Loucy (cell line): ENCODE measurements around the gene MBD3L2B.
A peak's percentile ranks its signal among the peaks of the same experiment; 100 is the strongest.

Experiments used
- H2AFZ ChIP-seq: fragments of 200-600 bp; sonication (generic); 2 replicates; pipeline ENCODE4 v1.6.0; 2016; ENCODE audit warnings: antibody characterized with exemption, mild to moderate bottlenecking, low read length, moderate library complexity
- H3F3A ChIP-seq: fragments of 200-600 bp; 2 replicates; pipeline ENCODE4 v1.6.0; 2016; ENCODE audit warnings: antibody characterized with exemption, low read depth, mild to moderate bottlenecking
- H3K27me3 ChIP-seq: fragments of 200-600 bp; sonication (generic); 2 replicates; pipeline ENCODE4 v1.6.1; 2014; ENCODE audit warnings: low read length, mild to moderate bottlenecking; ENCODE audit not compliant: insufficient read depth, poor library complexity, severe bottlenecking
- H3K36me3 ChIP-seq: fragments of 200-600 bp; sonication (generic); 2 replicates; pipeline ENCODE4 v1.6.1; 2016; ENCODE audit warnings: low read length; ENCODE audit not compliant: insufficient read depth
- H3K4me1 ChIP-seq: fragments of 200-600 bp; sonication (generic); 2 replicates; pipeline ENCODE4 v1.5.1; 2014; ENCODE audit warnings: low read length, mild to moderate bottlenecking; ENCODE audit not compliant: insufficient read depth, poor library complexity, severe bottlenecking
- H3K4me2 ChIP-seq: fragments of 200-600 bp; sonication (generic); 2 replicates; pipeline ENCODE4 v1.6.0; 2014; ENCODE audit warnings: antibody characterized with exemption, low read length, low read depth, mild to moderate bottlenecking; ENCODE audit not compliant: poor library complexity, severe bottlenecking
- H3K4me3 ChIP-seq: fragments of 200-600 bp; sonication (generic); 2 replicates; pipeline ENCODE4 v1.5.1; 2014; ENCODE audit warnings: low read length, mild to moderate bottlenecking, mixed read lengths; ENCODE audit not compliant: poor library complexity, severe bottlenecking
- H3K79me2 ChIP-seq: fragments of 200-600 bp; sonication (generic); 2 replicates; pipeline ENCODE4 v1.6.1; 2014; ENCODE audit warnings: low read length; ENCODE audit not compliant: insufficient read depth
- H3K9ac ChIP-seq: fragments of 200-600 bp; sonication (generic); 2 replicates; pipeline ENCODE4 v1.6.0; 2014; ENCODE audit warnings: mild to moderate bottlenecking, low read depth, low read length, moderate library complexity; ENCODE audit not compliant: poor library complexity, severe bottlenecking
- H3K9me2 ChIP-seq: fragments of 200-600 bp; sonication (generic); replicated peaks from 2 replicates; pipeline ENCODE4 v1.6.1; 2016; ENCODE audit warnings: low read depth, low read length, mixed read lengths
- H3K9me3 ChIP-seq: fragments of 200-600 bp; sonication (generic); 2 replicates; pipeline ENCODE4 v1.6.1; 2014; ENCODE audit warnings: mild to moderate bottlenecking, antibody characterized with exemption, low read length, low read depth; ENCODE audit not compliant: insufficient read depth
- H4K20me1 ChIP-seq: fragments of 200-600 bp; sonication (generic); 2 replicates; pipeline ENCODE4 v1.6.0; 2014; ENCODE audit warnings: antibody characterized with exemption, low read length, mild to moderate bottlenecking; ENCODE audit not compliant: insufficient read depth, poor library complexity, severe bottlenecking
- EZH2phosphoT487 ChIP-seq: fragments of 200-600 bp; IDR thresholded peaks from 2 replicates; pipeline ENCODE4 v1.6.1; 2018; ENCODE audit warnings: antibody characterized with exemption, mild to moderate bottlenecking, moderate library complexity, borderline replicate concordance
- TF ChIP-seq, protein P1 (sequence below): fragments of 200-600 bp; sonication (generic); conservative IDR thresholded peaks from 2 replicates; pipeline ENCODE4 v1.5.1; 2014; ENCODE audit warnings: mild to moderate bottlenecking, antibody characterized with exemption, low read length

Gene MBD3L2B

DNA sequence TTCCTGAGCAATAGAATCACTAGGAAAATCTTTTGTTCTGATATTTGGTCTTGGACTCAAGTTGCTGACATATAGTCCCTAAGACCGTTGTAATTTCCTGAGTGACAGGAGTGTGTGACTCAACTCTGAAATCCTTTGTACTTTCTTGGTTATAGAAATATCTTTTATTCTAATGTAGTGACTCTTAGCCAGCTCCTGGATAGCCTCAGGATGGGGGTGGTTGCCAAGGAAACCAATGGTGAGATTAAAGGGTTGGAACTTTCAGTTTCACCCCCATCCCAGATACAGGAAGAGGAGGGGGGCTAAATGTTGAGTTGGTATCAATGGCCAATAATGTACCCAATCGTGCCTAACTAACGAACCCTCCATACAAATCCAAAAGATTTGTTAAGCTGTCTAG is 41.8 kb downstream of the MBD3L2B start:
- Histone ChIP-seq H3K4me1 (no peaks in the 10 kb centered on the region), H2AFZ (no peak overlapping the region), H3K9me2 (no peaks in the 10 kb centered on the region), H3F3A (no peaks in the 10 kb centered on the region), H3K4me2 (no peak overlapping the region), H3K27me3 (no peaks in the 10 kb centered on the region), H3K4me3 (no peak overlapping the region), H3K9ac (no peak overlapping the region), H3K9me3 (peaks cover 20% of the 10 kb centered on the region; the same call in 1 of the 2 replicates), H3K79me2 (no peaks in the 10 kb centered on the region), H4K20me1 (no peaks in the 10 kb centered on the region), H3K36me3 (no peaks in the 10 kb centered on the region)
- no peak for TF ChIP-seq EZH2phosphoT487
- TF ChIP-seq, protein P1, sequence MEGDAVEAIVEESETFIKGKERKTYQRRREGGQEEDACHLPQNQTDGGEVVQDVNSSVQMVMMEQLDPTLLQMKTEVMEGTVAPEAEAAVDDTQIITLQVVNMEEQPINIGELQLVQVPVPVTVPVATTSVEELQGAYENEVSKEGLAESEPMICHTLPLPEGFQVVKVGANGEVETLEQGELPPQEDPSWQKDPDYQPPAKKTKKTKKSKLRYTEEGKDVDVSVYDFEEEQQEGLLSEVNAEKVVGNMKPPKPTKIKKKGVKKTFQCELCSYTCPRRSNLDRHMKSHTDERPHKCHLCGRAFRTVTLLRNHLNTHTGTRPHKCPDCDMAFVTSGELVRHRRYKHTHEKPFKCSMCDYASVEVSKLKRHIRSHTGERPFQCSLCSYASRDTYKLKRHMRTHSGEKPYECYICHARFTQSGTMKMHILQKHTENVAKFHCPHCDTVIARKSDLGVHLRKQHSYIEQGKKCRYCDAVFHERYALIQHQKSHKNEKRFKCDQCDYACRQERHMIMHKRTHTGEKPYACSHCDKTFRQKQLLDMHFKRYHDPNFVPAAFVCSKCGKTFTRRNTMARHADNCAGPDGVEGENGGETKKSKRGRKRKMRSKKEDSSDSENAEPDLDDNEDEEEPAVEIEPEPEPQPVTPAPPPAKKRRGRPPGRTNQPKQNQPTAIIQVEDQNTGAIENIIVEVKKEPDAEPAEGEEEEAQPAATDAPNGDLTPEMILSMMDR, result no peak

DNA sequence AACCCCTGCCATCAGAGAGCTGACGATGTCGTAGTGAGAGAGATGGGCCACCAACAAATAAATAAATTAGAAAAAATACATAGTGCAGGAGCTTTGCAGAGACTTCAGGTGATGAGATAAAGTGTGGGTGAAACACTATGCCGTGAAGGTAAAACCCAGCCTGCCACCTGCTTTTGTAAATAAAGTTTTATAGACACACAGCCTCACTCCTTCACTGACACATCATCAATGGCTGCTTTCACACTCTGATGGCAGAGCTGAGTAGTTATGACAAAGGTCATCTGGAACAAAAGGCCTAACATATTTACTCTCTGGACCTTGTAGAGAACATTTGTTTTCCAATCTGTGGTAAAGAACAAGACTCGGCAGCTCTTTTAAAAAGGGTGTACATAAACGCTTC is 45.0 kb downstream of the MBD3L2B start:
- no peak overlapping the region for H3K4me3 ChIP-seq
- no peaks in the 10 kb centered on the region for H3K4me1 ChIP-seq
- no peak overlapping the region for H2AFZ ChIP-seq
- peaks cover 10% of the 10 kb centered on the region; the same call in 1 of the 2 replicates for H3K9me3 ChIP-seq
- H3F3A ChIP-seq, result no peaks in the 10 kb centered on the region
- peaks cover 5% of the 10 kb centered on the region for H3K27me3 ChIP-seq
- no peak overlapping the region for H3K4me2 ChIP-seq
- H3K36me3 ChIP-seq, result no peaks in the 10 kb centered on the region
- H4K20me1 ChIP-seq, result no peaks in the 10 kb centered on the region
- H3K9me2 ChIP-seq, result no peaks in the 10 kb centered on the region
- TF ChIP-seq, protein P1, result no peak
- TF ChIP-seq EZH2phosphoT487, result no peak
- no peak overlapping the region for H3K9ac ChIP-seq
- H3K79me2 ChIP-seq, result no peaks in the 10 kb centered on the region

DNA sequence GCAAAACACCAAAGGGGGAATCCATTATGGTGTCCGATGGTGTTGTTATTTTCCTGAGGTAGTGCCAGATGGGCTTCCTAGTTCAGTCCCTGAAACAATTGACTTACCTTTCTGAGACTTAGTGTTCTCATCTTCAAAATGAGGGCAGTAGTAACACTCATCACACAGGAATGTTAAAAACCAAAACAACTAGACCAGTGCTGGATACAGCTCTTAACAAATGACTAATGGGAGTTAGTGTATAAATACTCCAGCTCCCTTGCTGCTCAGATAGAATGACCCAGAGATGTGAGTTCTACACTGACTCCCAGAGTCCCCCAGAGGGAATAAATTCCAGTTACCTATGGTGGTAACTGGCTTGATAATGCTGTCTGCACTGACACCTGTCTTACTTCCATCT is 49.9 kb downstream of the MBD3L2B start:
- 0 out of 2 replicates have a peak overlapping the region, but pooled peaks have one; percentile 1 for H2AFZ ChIP-seq
- no peaks in the 10 kb centered on the region for H3F3A ChIP-seq

More for the DNA sequence above, 49.9 kb downstream of the MBD3L2B start:
- Histone ChIP-seq H3K9me2 (no peaks in the 10 kb centered on the region), H3K9ac (no peak overlapping the region), H3K27me3 (peaks cover 5% of the 10 kb centered on the region), H3K36me3 (no peaks in the 10 kb centered on the region), H3K4me2 (no peak overlapping the region), H4K20me1 (no peaks in the 10 kb centered on the region), H3K9me3 (no peaks in the 10 kb centered on the region), H3K79me2 (no peaks in the 10 kb centered on the region), H3K4me1 (no peaks in the 10 kb centered on the region), H3K4me3 (no peak overlapping the region)
- TF ChIP-seq EZH2phosphoT487, result no peak
- TF ChIP-seq, protein P1, result no peak
